NCI-H2227 (cell line): Measurements from ENCODE around the gene MOXD1.

Source experiments
- DNase-seq: peaks from one replicate; lab custom pipeline; 2025; ENCODE audit not compliant: unreplicated experiment; lab: John Stamatoyannopoulos, UW

MOXD1 gene

GRCh38 chr6:132246632-132247270 lies 154.5 kb downstream of the MOXD1 start:
- DNase-seq, result no peak

- no peak for DNase-seq
Observed at GRCh38 chr6:132246120-132246617, 155.1 kb downstream of the MOXD1 start.
